ENCODE data around the gene NELL1.
A peak's percentile ranks its signal among the peaks of the same experiment; 100 is the strongest.

Gene NELL1

GRCh38 chr11:20661445-20661844 is 7.9 kb upstream of the NELL1 start:
- no peak overlapping the region for H3K4me3 ChIP-seq (ENCODE audit: low read depth, low read length)
- no peak for TF ChIP-seq CTCF (IDR thresholded peaks at IDR 0.05; ENCODE audit: insufficient read depth, low read depth, low read length, missing control alignments)
- no peak for DNase-seq (ENCODE audit: low read depth)

- no peak overlapping the region for H3K4me3 ChIP-seq (ENCODE audit: low read depth, low read length)
- no peak for DNase-seq (ENCODE audit: low read depth)
- no peak for TF ChIP-seq CTCF (IDR thresholded peaks at IDR 0.05; ENCODE audit: insufficient read depth, low read depth, low read length, missing control alignments)
Measured at GRCh38 chr11:20661850-20662249, 7.5 kb upstream of the NELL1 start.

- H3K4me3 ChIP-seq (ENCODE audit: low read depth, low read length) = no peak overlapping the region
- no peak for TF ChIP-seq CTCF (IDR thresholded peaks at IDR 0.05; ENCODE audit: insufficient read depth, low read depth, low read length, missing control alignments)
- DNase-seq (ENCODE audit: low read depth) = no peak
Measured at GRCh38 chr11:20668131-20668809, 1.1 kb upstream of the NELL1 start.

- DNase-seq (ENCODE audit: low read depth) = no peak
- no peak overlapping the region for H3K4me3 ChIP-seq (ENCODE audit: low read depth, low read length)
- TF ChIP-seq CTCF (IDR thresholded peaks at IDR 0.05; ENCODE audit: insufficient read depth, low read depth, low read length, missing control alignments) = no peak
Measured at GRCh38 chr11:20669820-20670684, 666 bp downstream of the NELL1 start.

GRCh38 chr11:20670932-20671403 is 1.6 kb downstream of the NELL1 start:
- TF ChIP-seq CTCF (IDR thresholded peaks at IDR 0.05; ENCODE audit: insufficient read depth, low read depth, low read length, missing control alignments) = no peak
- DNase-seq (ENCODE audit: low read depth) = no peak
- no peak overlapping the region for H3K4me3 ChIP-seq (ENCODE audit: low read depth, low read length)

- peak; percentile 8 for TF ChIP-seq CTCF (IDR thresholded peaks at IDR 0.05; ENCODE audit: insufficient read depth, low read depth, low read length, missing control alignments)
- no peak for DNase-seq (ENCODE audit: low read depth)
- H3K4me3 ChIP-seq (ENCODE audit: low read depth, low read length) = no peak overlapping the region
Measured at GRCh38 chr11:20671856-20672546, 2.6 kb downstream of the NELL1 start.

All from GM12865 (cell line).